Muscle of back (tissue), 11 donors: ENCODE measurements around the gene CTSO. TPM values are rescaled to one million over a fixed set of nuclear protein-coding genes. Genes with fewer than 3 reads are reported as not detected.
A peak's percentile ranks its signal among the peaks of the same experiment; 100 is the strongest.
"Not testable (repeated sequence)": the region's sequence is repeated elsewhere in the genome, so short reads cannot be mapped to it uniquely, and the experiment has no call there.

Source experiments
- DNase-seq, 3 donors: peaks; one replicate each; pipeline versions ENCODE4 v3.0.0 to v3.0.0-alpha.2; 2013
- polyA plus RNA-seq, 10 donors: library from polyadenylated mRNA; unstranded; fragments of 120-200 nt; gene quantifications; one replicate each; pipeline ENCODE4 v1.2.1, GENCODE V29; 2013; ENCODE audit not compliant: insufficient read length in 10 of 10

CTSO gene
- polyA plus RNA-seq, 10 donors: 26.1 to 33.5 (median 31.0) TPM

DNA sequence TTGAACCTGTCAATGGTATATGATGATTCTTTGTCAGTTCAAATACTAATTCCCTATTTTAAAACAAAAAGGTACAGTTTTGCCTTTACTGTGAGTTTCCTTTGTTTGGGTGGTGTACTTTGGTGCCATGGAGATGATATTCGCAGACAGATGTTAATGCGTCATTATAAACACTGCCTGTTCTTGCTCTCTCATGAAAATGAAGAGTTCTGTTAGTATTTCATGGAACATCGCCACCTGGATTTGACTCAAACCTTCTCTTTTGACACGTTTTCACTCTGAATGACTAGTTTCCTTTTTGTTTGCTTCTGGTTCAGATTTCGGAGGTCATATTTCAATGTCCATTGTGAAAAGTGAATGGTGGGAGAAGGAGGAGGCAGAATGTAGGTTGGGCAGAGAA is 6.9 kb upstream of the CTSO start:
- peak; percentile 51 to 69 (median 54) for DNase-seq

DNA sequence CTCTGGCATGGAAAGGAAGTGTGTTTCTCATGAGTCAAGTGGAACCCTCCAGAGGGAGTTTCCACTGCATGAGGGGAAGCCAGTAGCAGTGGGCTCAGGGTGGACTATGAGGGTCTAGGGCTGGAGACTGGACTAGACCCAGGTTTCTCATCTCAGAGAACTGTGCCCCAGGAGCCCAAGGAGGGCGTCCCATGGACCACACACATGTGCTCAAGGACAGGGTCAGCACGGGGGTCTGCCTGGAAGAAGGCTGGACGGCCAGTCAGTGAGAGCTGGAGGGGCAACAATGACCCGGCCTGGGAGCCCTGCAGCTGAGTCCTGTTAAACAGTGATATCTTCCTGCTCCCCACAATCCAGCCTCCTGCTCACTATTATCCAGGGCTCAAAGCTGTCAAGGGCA is 5.8 kb upstream of the CTSO start:
- DNase-seq: no peak

DNA sequence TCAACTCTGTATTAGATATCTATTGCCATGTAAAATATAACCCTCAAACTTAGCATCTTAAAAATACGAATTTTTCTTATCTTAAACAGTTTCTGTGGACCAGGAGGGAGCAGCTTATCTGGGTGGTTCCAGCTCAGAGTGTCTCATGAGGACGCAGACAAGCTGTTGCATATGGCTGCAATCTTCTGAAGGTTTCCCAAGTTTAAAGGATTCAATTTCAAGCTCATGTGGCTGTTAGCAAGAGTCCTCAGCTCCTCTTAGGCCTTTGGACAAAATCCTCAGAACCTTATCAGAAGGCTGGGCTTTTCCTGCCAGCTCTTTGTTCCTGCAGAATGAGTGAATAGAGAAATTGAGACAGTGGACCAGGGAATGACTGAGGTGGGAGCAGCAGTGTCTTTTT is 2.8 kb upstream of the CTSO start:
- no peak for DNase-seq

DNA sequence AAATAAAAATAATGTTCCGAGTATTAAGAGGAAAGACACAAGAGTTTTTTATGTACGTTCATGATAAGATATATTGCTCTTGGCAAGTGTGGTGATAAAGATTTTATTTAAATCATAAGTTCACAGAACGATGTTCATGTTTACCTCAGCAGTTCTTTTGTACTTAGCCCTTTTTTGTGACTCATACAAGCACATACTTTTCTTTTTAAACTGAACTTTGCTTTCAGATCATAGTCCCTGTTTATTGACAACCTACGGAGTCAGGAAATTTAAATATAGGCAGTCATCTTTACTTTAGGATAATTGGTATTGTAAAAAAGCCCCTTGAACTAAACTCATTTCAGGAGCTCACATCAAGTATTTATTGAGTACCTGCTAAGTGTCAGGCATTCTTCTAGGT is 1.3 kb upstream of the CTSO start:
- no peak for DNase-seq

DNA sequence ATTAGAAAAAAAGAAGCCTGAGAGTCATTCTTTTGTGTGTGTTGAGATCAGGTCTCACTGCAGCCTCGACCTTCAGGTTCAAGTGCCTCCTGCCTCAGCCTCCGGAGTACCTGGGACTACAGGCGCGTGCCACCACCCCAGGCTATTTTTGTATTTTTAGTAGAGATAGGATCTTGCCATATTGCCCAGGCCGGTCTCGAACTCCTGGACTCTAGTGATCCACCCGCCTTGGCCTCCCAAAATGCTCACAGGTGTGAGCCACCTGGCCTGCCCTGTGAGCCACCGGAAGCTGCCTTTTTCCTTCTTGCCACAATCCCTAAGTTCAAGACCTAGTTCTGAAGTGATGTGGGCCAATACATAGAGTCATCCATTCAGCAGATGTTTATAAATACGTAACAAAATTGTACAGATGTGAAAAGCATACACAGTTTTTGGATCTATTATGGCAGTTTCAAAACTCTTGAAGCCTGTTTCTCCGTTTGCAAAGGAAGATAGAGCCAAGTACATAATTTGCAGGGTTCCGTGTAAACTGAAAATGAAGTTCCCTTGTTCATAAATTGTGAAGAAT is 536 bp upstream of the CTSO start:
- DNase-seq: peak in 1 of 3 donors; percentile 61

DNA sequence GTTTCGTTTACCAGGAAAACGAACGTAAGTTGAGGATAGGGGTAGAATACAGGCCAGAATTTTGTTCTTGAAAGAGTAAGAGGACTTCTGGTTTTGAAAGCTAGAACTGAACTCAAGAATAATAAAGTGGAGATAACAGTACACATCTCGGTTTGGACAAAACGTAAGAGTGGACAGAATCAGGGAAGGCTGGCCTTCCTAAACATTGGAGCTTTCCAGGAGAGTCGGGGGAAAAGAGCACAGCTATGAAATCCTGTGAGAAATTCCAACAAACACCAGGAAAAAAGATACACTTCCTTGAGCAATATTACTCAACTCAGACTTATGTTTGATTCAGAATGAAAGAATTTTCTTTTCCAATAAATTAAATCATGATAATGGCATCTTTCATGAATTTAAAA is 1.2 kb downstream of the CTSO start:
- peak; percentile 41 to 75 (median 45) for DNase-seq

DNA sequence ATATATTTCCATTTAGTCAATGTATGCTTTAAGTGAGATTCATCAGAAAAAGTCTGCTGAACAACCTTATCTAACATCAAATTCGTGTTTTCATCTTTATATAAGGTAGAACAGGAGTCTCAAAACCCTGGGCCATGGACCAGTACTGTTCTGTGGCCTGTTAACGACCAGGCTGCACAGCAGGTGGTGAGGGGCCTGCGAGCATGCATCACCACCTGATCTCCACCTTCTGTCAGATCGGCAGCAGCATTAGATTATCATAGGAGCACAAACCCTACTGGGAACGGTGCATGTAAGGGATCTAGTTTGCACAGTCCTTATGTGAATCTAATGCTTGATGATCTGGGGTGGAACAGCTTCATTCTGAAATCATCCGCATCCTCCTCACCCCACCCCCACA is 3.2 kb downstream of the CTSO start:
- DNase-seq: no peak

DNA sequence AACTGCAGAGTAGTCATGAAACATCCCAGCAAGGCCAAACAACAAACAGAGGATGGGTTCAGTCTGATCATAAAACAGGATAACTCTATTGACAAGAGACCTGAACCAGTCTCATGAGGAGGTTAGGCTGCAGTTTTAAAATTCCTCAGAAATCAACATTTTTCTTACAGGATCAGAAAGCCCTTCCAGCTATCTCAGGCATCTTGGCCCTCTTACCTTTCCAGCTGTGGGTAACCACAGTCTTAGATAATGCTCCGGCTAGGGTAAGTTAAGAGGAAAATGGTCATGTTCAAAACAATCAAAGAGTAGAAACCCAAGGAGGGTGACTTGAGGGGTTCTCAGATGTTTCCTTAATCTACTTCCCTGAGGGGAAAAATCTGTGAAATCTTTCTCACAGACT is 5.1 kb downstream of the CTSO start:
- DNase-seq: no peak

DNA sequence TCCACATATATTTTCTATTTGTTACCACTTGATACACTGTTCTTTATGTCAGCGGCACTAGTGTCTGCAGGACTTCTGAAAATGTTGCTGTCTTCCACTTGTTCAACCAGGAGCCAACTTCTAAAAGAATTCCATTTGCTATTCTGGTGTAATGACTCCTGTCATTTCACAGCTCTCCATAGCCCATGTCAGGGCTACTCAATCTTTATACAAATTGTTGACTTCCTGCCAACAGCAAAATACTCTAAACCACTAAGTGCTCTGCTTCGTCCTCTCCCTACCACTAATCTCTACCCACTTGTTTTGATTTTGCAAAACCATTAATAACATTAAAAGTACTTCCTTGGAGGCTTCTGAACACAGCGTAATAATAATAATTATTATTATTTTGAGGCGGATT is 7.2 kb downstream of the CTSO start:
- peak in 1 of 3 donors; percentile 47 for DNase-seq

DNA sequence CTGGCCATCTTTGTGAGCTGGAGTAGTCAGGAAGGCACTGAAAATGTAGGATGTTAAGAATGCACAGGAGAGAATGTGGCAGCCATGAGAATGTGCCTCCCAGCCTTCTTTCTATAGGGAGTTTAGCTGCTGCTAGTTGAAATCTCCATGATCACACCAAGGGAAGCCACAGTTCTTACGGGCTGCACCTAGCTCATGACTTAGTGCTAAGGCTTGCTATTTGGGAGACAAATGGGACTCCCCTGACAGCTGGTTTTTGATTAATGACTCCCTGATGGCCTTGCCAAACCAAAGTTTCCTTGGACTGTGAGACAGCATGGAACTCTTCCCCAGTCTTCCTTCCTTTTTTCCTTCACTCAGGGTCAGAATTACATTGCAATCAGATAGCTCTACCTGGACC is 9.2 kb downstream of the CTSO start:
- no peak for DNase-seq

DNA sequence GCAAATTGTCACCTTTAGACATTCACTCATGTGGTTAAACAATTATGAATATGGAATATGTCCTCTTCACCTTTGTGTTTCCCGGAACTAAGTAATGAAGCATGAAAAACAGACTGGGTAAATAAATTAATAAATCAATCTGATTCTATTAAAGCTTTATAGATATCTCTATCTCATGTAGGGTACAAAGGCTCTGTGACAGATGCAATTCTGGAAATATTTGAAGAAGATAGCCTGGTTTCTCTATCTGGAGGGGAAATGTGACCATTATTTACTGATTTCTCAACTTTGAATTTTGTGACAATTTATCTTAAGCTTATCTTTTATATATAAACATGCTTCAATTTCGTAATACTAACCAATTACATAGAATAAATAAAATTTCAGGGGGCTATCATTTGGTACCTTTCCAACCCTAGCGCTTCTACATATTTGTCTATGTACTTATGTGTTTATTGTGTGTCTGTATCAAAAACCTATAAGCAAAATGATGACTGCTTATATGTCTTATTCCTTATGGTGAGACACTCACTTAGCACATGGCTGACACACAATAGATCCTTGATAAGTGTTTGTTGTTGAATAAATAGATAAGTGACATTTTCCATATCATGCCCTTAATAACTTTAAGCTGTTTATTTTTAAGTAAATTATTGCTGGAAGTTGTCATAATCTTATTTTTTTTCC is 9.9 kb downstream of the CTSO start:
- no peak for DNase-seq

DNA sequence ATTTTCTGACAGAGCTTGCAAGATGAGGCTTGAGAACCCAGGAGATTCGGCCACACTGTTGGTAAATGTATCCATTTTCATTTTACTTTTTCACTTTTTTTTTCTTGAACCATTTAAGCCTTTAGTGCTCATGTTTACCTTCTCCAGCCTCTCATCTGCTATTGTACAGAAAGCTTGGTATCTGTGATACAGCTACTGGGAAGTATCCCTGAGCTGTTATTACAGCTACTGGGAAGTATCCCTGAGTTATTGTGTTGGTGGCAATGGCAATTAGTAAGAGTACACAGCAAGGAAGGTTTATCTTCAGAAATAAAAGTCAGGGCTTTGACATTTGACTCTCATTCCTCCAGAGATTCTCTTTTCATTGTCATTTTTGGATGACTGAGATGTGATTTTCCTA is 11.8 kb downstream of the CTSO start:
- no peak for DNase-seq

DNA sequence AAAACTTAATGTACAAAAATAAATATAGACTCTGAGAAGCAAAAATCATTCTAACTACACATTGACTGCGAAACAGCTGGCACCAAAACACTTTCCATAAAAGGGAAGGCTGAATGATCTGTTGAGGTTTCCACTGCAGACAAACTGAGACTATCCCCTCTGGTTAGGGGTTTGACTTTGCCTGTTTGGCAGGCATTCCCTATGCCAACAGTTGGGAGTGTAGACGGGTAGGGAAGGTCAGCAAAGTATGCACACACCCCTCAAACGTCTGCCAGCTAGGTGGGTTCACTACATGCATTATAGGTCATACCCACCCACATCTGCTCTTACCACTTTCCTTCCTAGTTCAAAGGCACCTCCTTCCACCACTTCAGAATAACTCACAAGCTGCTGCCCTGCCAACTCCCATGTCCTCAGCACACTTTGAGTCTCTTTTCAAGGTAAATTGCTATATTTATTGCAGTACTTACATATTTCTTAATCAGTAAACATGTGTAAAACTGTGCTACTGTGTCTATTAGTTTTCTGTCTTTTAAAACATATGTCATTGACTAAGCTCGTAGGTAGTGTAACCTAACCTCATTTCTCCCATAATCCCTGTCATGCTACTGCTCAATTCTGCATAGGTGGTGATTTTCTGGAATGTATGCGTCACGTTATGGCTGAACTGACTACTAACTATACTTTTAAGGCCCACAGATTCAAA is 12.4 kb downstream of the CTSO start:
- DNase-seq: no peak

DNA sequence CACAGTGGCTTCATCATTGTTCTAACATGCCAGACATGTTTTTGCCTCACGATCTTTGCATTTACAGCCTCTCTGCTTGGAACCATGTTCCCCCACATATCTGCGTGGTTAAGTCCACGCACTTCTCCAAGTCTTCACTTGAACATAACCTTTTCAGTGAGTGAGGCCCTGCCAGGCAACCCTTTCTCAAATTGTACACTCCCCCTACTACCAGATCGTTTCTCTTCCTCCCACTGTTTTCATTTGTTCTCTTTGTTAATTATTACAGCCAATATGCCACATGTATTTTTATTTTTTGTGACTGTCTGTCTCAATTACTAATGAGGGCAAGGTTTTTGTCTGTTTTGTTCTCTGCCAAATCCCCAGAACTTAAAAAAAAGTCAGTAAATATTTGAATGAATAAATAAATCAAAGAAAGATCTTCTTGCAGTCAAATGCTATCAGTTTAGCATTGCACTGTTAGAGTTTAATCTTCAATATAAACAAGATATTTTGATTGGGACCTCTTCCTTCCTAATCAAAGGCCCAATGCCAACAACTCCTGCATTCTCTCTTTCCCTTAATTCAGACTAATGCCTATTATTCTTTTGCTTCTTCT is 18.2 kb downstream of the CTSO start:
- DNase-seq: no peak

DNA sequence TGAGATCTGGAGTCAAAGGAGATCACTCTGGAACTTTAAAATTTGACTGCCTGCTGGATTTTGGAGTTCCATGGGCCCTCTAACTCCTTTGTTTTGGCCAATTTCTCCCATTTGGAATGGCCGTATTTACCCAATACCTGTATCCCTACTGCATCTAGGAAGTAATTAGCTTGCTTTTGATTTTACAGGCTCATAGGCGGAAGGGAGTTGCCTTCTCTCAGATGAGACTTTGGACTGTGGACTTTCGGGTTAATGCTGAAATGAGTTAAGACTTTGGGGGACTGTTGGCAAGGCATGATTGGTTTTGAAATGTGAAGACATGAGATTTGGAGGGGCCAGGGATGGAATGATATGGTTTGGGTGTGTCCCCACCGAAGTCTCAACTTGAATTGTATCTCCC is 19.0 kb downstream of the CTSO start:
- DNase-seq: not testable (repeated sequence)

DNA sequence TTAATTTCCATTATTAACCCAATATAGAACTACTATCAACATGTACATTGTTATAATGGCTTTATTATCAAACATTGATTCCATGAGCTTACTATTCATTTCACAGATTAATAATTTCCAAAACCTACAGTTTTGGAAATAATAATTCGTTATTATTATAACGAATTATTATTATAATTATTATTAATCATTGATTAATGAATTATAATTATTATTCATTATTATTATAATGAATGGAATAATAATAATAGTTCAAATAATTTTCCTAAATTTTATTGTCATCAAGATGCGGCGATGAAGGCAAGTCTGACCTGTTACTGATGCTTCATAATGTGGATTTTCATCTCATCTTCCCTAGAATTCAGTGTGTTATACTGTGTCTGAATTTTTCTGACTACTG is 22.0 kb downstream of the CTSO start:
- DNase-seq: no peak

DNA sequence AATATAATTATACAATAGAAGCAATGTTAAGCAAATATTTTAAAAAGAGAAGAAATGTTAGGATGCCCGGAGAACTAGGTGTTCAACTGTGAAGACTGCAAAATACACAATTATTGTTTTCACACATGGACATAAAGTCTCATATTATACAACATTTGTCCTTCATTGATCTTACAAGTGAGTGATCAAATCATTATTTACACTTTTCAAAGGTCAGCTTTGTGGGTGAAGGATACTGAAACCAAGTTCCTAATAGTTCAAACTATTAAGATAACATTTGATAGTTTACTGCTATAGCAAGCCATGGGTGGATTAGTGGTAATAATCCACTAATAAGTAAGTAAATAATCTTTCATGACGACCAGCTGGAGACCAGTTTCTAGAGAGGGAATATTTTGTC is 23.3 kb downstream of the CTSO start:
- no peak for DNase-seq

DNA sequence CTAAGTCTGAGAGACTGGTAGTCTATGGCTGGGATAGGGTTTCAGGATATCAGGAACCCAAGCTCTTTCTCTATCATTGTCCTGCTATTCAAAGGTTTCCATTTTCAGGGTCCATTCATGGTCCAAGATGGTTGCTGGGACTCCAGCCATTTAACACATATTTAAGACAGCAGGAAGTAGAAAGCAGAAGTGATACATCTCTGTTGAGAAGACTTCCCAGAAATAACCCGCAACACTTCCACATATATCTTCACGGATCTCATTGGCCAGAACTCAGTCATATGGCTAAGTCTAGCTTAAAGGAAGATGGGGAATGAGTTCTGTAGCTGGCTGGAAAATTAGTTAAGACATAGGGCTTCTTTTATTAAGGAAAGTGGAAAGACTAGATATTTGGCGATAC is 23.8 kb downstream of the CTSO start:
- no peak for DNase-seq

DNA sequence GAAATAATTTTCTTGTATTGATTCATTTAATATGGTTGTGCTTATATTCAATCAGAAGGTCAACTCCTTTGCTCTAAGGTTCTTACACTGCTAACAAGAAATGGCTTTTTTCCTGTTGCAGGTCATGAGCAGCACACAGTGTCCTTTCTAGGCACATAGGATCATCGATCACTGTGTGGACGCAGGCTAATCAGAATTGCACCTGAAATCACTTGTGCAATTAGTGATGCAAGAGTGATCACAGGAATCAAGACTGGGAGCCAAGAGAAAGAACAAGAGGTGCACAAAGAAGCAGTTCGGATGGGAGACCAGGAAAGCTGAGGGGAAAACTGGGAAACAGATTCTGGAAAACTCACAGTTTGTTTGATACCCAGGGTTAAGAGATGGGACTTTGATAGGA is 29.0 kb downstream of the CTSO start:
- DNase-seq: no peak

DNA sequence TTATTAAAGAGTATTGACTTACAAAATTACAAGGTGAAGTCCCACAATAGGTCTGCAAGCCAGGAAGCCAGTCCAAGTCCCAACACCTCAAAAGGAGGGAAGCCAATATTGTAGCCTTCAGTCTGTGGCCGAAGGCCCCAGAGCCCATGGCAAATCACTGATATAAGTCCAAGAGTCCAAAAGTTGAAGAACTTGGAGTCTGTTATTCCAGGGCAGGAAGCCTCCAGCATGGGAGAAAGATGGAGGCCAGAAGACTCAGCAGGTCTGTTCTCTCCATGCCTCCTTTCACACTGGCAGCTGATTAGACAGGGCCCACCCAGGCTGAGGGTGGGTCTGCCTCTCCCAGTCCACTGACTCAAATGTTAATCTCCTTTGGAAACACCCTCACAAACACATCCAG is 32.1 kb downstream of the CTSO start:
- DNase-seq: no peak

DNA sequence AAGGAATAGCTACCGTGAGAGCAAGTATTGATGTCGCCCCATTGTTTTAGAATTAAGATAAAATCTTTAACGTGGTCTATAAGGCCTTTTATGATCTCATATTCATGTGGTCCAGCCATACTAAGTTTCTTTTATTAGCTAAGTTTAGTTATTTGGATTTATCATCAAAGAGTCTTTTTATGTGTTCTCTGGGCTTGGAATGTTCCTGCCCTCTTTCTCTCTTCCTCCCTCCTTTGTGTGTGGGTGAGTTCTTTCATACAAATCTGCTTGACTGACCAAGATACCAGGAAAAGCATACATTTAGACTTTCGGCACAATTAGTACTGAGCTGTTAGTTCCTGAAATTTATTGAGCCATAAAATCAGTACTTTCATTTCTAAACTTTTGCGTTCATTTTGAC is 38.9 kb downstream of the CTSO start:
- no peak for DNase-seq

DNA sequence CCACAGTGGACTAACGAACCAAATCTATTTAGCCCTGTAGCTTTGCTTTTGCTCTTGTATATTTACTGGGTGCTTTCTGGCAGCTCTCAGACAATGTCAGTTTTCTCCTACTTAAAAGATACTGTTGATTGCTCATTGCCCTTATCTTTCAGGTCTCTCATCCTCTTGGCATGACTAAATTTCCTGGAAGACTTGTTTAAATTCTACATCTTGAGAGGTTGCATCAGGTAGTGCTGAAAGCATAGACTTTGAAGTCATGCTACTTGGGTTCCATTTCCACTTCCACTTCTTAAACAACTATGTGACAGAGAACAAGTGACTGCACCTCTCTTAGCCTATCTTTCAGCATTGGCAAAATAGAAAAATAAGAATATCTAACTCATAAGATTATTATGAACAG is 41.8 kb downstream of the CTSO start:
- DNase-seq: no peak

DNA sequence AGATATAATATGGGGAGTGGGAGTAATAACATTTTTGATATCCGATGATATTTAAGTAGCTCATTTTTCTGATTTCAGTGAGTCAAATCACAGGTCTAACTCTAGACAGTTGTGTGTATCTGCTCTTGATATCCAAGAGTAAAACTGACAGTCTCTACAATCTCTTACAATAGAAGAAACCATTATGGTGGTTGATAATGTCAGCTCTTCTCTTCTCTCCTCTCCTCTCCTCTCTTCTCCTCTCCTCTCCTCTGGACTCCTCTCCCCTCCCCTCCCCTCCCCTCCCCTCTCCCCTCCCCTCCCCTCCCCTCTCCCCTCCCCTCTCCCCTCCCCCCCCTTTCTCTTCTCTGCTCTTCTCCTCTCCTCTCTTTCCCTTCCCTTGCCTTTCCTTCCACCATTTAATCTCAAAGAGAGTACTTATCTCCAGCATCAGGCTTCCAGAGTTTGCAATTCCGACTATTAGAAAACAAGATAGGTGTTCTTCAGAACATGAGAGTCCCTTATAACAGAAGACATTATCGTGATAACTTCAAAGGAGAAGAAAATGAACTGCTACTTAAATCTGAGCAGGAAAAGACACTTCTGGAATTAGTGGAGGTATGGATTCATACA is 43.9 kb downstream of the CTSO start:
- DNase-seq: no peak
